ENCODE data around the gene SLC6A3.

The SLC6A3 gene

DNA sequence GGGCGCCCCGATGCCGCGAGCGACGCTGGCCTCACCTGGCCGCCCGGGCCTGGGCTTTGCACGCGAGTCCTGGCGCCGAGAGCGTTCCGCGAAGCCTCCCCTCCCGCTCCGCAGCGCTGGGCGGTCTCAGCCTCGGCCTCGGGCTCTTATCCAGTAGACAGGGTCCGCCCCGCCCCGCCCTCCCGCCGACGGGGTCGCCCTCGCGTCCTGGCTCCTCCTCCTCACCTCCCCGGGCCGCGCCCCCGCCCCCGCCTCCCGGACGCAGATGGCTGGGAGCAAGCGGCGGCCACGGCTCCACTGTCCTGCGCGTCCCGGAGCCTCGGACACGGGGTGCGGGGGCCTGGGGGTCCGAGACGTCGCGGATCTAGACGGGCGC lies at the start of gene SLC6A3:
SLC6A3 (minus strand) TSS at position 128 of the 376 bp plus-strand sequence. CDS start 2,243 bp downstream, outside the sequence.
- H3K27me3 ChIP-seq (ENCODE audit: low read depth, low read length): peaks cover 29% of the 10 kb centered on the region
- H3K36me3 ChIP-seq (ENCODE audit: control insufficient read depth in 1 of 2, insufficient read depth in 2 of 2, low read length in 2 of 2): no peaks in the 10 kb centered on the region
- peaks cover 0 to 21% of the 10 kb centered on the region in 2 donors for H3K4me1 ChIP-seq (ENCODE audit: control insufficient read depth in 1 of 2, insufficient read depth in 2 of 2, low read length in 2 of 2)
- H3K27ac ChIP-seq (ENCODE audit: low read length): no peak within 1 kb of the TSS
- peak within 1 kb of the TSS in 1 of 2 donors; percentile 34 for H3K4me3 ChIP-seq (ENCODE audit: low read depth in 1 of 2, low read length in 2 of 2)
- peaks cover 3 to 6% of the 10 kb centered on the region in 2 donors for H3K9me3 ChIP-seq (ENCODE audit: control insufficient read depth in 1 of 2, low read length in 2 of 2)

DNA sequence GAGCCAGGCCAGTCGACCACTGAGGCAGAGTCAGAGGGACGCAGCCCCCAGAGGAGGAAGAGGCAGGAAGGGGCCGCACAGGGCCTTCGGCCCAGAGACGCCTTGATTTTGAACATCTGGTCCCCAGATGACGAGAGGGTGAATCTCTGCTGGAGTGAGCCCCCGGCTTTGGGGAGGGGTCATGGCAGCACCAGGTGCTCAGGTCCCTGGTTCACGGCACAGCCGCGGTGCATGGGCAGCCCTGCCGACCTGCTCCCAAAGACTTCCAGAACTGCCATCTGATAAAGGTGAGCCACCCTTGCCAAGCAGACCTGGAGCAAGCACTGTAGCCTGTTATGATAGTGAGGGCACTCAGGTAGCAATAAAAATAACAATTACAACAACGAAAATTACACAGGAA lies 48.7 kb upstream of the SLC6A3 start:
- H3K4me1 ChIP-seq (ENCODE audit: control insufficient read depth in 1 of 2, insufficient read depth in 2 of 2, low read length in 2 of 2): peaks cover 0 to 9% of the 10 kb centered on the region in 2 donors
- no peaks in the 10 kb centered on the region for H3K9me3 ChIP-seq (ENCODE audit: control insufficient read depth in 1 of 2, low read length in 2 of 2)
- peaks cover 4 to 35% of the 10 kb centered on the region in 2 donors for H3K36me3 ChIP-seq (ENCODE audit: control insufficient read depth in 1 of 2, insufficient read depth in 2 of 2, low read length in 2 of 2)
- H3K27ac ChIP-seq (ENCODE audit: low read length): no peak overlapping the region
- H3K27me3 ChIP-seq (ENCODE audit: low read depth, low read length): no peaks in the 10 kb centered on the region
- no peak overlapping the region for H3K4me3 ChIP-seq (ENCODE audit: low read depth in 1 of 2, low read length in 2 of 2)

DNA sequence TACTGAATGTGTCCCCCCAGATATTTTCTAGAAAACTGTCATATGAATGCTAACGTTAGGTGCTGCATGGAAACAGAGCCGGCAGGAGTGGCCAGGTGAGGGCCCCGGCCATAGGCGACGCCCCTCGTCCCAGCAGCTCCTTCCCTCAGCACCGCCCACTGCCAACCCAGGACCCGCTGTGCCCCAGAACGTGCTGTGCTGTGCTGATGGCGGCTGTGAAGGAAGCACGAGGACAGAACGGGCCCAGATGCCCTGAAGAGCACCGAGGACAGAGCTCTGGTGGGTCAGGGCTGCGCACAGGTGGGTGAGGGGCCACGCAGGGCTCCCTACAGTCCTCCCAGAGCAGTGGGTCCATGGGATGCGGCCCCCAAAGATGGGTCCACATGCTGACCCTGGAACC lies 48.2 kb upstream of the SLC6A3 start:
- no peak overlapping the region for H3K4me3 ChIP-seq (ENCODE audit: low read depth in 1 of 2, low read length in 2 of 2)
- H3K9me3 ChIP-seq (ENCODE audit: control insufficient read depth in 1 of 2, low read length in 2 of 2): no peaks in the 10 kb centered on the region
- H3K27me3 ChIP-seq (ENCODE audit: low read depth, low read length): no peaks in the 10 kb centered on the region
- H3K36me3 ChIP-seq (ENCODE audit: control insufficient read depth in 1 of 2, insufficient read depth in 2 of 2, low read length in 2 of 2): peaks cover 4 to 35% of the 10 kb centered on the region in 2 donors
- no peak overlapping the region for H3K27ac ChIP-seq (ENCODE audit: low read length)
- peaks cover 0 to 9% of the 10 kb centered on the region in 2 donors for H3K4me1 ChIP-seq (ENCODE audit: control insufficient read depth in 1 of 2, insufficient read depth in 2 of 2, low read length in 2 of 2)

DNA sequence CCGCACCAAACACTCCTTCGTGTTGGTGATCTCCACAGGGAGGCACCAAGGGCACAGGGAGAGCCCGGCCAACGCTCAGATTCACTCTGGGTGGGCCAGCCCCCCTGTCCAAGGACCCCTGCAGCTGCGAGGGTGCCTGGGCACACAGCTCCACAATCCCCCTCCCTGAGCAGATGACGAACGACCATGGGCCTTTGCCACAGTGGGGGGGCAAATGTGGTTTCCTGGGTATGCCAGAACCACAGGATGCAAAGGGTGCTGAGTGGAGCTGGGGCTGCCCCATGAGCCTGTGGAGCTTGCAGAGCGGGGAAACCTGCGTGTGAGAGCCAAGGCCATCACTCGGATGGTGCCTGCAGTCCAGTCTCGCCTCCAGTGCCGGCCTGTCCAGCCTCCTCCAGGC lies 47.5 kb upstream of the SLC6A3 start:
- H3K27me3 ChIP-seq (ENCODE audit: low read depth, low read length): no peaks in the 10 kb centered on the region
- H3K9me3 ChIP-seq (ENCODE audit: control insufficient read depth in 1 of 2, low read length in 2 of 2): no peaks in the 10 kb centered on the region
- H3K27ac ChIP-seq (ENCODE audit: low read length): no peak overlapping the region
- H3K36me3 ChIP-seq (ENCODE audit: control insufficient read depth in 1 of 2, insufficient read depth in 2 of 2, low read length in 2 of 2): peaks cover 4 to 40% of the 10 kb centered on the region in 2 donors
- H3K4me1 ChIP-seq (ENCODE audit: control insufficient read depth in 1 of 2, insufficient read depth in 2 of 2, low read length in 2 of 2): peaks cover 0 to 9% of the 10 kb centered on the region in 2 donors
- no peak overlapping the region for H3K4me3 ChIP-seq (ENCODE audit: low read depth in 1 of 2, low read length in 2 of 2)

DNA sequence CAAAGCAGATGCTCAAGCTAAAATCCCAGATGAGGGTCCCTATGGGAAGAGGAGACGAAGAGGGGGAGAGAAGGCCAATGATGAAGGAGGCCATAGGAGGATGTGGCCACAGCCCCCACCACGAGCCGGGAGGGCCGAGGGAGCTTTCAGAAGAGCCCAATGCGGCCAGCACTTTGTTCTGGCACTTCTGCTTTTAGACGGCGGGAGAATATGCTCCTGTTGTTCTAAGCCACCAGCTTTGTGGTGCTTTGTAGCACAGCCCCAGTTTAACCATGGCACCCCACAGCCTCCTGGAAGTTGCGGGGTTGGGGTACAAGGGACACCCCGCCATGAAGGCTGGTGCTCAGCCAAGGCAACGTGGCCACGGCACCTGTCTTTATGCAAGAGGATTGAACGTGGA lies 45.1 kb upstream of the SLC6A3 start:
- Histone ChIP-seq H3K4me3 (ENCODE audit: low read depth in 1 of 2, low read length in 2 of 2) (no peak overlapping the region), H3K27me3 (ENCODE audit: low read depth, low read length) (no peaks in the 10 kb centered on the region), H3K36me3 (ENCODE audit: control insufficient read depth in 1 of 2, insufficient read depth in 2 of 2, low read length in 2 of 2) (peaks cover 15 to 64% of the 10 kb centered on the region in 2 donors), H3K27ac (ENCODE audit: low read length) (no peak overlapping the region), H3K4me1 (ENCODE audit: control insufficient read depth in 1 of 2, insufficient read depth in 2 of 2, low read length in 2 of 2) (no peaks in the 10 kb centered on the region), H3K9me3 (ENCODE audit: control insufficient read depth in 1 of 2, low read length in 2 of 2) (no peaks in the 10 kb centered on the region)

DNA sequence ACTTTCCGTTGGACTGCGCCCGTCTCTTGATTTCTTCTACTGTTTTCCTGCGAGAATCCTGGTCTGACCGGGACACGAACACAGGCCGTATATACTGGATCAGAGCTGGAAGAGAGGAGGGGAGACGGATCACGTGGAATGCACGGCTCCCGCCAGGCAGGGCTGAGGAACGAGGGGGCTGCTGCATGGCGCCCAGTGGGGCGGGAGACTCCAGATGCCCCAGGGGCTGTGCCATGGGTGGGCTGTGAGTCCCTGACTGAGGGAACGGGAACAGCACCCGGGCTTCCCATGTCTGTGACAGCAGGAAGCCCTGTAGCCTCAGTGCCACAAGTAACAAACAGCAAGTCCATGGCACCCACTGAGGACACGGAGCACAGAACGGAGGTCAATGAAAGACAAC lies 44.5 kb upstream of the SLC6A3 start:
- Histone ChIP-seq H3K27ac (ENCODE audit: low read length) (no peak overlapping the region), H3K36me3 (ENCODE audit: control insufficient read depth in 1 of 2, insufficient read depth in 2 of 2, low read length in 2 of 2) (peaks cover 15 to 69% of the 10 kb centered on the region in 2 donors), H3K4me3 (ENCODE audit: low read depth in 1 of 2, low read length in 2 of 2) (no peak overlapping the region), H3K4me1 (ENCODE audit: control insufficient read depth in 1 of 2, insufficient read depth in 2 of 2, low read length in 2 of 2) (no peaks in the 10 kb centered on the region), H3K27me3 (ENCODE audit: low read depth, low read length) (no peaks in the 10 kb centered on the region), H3K9me3 (ENCODE audit: control insufficient read depth in 1 of 2, low read length in 2 of 2) (no peaks in the 10 kb centered on the region)

DNA sequence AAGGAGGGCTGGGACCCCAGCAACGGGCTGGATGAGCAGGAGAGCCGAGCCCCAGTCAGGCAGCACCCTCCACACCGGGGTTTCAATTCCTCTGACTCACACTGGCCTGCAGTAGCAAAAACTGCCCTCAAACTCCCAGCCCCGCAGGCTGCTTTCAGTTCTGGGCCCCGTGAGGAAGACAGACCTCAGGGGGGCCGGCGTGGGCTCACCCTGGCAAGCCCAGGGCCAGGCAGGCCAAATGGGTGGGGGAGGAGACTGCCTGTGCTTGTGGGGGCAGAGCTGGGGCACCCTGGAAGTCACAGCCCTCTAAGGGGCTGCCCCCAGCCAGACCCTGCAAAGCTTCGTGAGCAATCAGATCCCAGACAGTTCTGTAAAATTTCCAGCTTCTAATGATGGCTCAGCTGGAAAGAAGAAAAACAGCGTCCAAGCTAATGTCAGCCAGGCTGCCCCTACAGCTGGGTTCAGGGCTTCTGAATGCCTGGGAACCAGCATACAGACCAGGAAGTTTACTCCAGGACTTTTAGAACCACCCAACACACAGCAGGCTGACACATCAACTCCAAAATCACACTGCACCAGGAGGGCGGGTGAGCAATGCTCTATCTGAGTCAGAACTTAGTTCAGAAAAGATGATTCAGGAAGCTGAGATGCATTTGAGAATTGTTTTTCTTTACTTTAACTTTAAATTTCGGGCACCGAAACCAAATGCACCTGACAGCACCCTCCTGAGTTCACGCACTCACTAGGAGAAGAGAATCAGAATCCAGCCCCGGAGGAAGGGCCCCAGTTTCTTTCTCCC lies 43.8 kb upstream of the SLC6A3 start:
- no peak overlapping the region for H3K4me3 ChIP-seq (ENCODE audit: low read depth in 1 of 2, low read length in 2 of 2)
- no peak overlapping the region for H3K27ac ChIP-seq (ENCODE audit: low read length)
- H3K9me3 ChIP-seq (ENCODE audit: control insufficient read depth in 1 of 2, low read length in 2 of 2): no peaks in the 10 kb centered on the region
- no peaks in the 10 kb centered on the region for H3K4me1 ChIP-seq (ENCODE audit: control insufficient read depth in 1 of 2, insufficient read depth in 2 of 2, low read length in 2 of 2)
- H3K36me3 ChIP-seq (ENCODE audit: control insufficient read depth in 1 of 2, insufficient read depth in 2 of 2, low read length in 2 of 2): peaks cover 15 to 68% of the 10 kb centered on the region in 2 donors
- H3K27me3 ChIP-seq (ENCODE audit: low read depth, low read length): no peaks in the 10 kb centered on the region

DNA sequence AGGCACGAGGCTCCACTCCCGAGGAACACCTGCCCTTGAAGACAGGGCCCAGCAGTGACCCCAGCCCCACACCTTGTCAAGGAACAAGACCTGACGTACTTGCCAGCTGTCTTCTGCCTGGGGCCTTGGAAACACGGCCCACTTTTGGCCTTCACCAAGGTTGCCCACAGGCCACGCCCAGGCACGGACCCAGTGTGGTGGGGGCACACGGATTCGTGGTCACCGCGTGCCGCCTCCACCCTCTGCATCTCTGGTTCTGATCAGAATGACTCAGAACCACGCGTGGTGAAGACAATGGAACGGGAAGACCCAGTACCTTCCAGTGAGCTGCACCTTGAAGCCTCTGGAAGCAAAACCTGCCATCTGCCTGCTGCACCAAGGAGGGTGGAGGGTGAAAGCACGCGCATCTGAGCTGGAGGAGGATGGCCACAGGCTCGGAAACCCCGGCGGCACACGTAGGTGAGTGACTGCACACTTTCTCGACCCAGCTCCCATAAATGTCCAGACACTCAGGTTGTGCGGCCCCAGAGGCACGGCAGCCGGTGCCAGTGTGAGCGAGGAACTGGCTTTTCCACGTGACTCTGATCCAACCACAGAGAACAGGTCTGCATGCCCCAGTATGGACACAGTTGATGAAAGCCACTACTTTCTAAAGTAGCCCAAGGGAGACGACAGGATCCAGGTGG lies 42.0 kb upstream of the SLC6A3 start:
- peaks cover 15 to 62% of the 10 kb centered on the region in 2 donors for H3K36me3 ChIP-seq (ENCODE audit: control insufficient read depth in 1 of 2, insufficient read depth in 2 of 2, low read length in 2 of 2)
- H3K4me3 ChIP-seq (ENCODE audit: low read depth in 1 of 2, low read length in 2 of 2): no peak overlapping the region
- H3K27me3 ChIP-seq (ENCODE audit: low read depth, low read length): no peaks in the 10 kb centered on the region
- H3K9me3 ChIP-seq (ENCODE audit: control insufficient read depth in 1 of 2, low read length in 2 of 2): no peaks in the 10 kb centered on the region
- no peaks in the 10 kb centered on the region for H3K4me1 ChIP-seq (ENCODE audit: control insufficient read depth in 1 of 2, insufficient read depth in 2 of 2, low read length in 2 of 2)
- H3K27ac ChIP-seq (ENCODE audit: low read length): no peak overlapping the region

DNA sequence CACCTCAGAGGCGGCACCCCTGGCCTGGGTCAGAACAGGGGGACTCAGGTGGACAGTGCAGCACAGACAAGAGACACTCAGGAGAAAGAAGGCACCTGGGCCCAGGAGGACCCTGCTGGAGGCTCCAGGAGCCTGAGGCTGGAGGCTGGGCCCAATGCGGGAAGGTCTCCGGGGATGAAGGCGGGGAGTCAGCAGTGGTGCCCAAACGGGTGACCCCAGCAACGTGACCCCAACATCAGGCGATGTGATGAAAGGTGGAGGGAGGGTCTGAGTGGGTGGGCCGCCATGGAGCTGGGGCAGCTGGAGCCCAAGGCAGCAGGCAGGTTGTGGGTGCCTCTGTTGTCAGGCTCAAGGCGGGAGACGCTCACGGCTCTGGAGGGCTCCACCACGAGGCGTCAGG lies 41.0 kb upstream of the SLC6A3 start:
- no peaks in the 10 kb centered on the region for H3K9me3 ChIP-seq (ENCODE audit: control insufficient read depth in 1 of 2, low read length in 2 of 2)
- H3K4me3 ChIP-seq (ENCODE audit: low read depth in 1 of 2, low read length in 2 of 2): no peak overlapping the region
- H3K27me3 ChIP-seq (ENCODE audit: low read depth, low read length): no peaks in the 10 kb centered on the region
- peaks cover 15 to 59% of the 10 kb centered on the region in 2 donors for H3K36me3 ChIP-seq (ENCODE audit: control insufficient read depth in 1 of 2, insufficient read depth in 2 of 2, low read length in 2 of 2)
- H3K4me1 ChIP-seq (ENCODE audit: control insufficient read depth in 1 of 2, insufficient read depth in 2 of 2, low read length in 2 of 2): no peaks in the 10 kb centered on the region
- H3K27ac ChIP-seq (ENCODE audit: low read length): no peak overlapping the region

DNA sequence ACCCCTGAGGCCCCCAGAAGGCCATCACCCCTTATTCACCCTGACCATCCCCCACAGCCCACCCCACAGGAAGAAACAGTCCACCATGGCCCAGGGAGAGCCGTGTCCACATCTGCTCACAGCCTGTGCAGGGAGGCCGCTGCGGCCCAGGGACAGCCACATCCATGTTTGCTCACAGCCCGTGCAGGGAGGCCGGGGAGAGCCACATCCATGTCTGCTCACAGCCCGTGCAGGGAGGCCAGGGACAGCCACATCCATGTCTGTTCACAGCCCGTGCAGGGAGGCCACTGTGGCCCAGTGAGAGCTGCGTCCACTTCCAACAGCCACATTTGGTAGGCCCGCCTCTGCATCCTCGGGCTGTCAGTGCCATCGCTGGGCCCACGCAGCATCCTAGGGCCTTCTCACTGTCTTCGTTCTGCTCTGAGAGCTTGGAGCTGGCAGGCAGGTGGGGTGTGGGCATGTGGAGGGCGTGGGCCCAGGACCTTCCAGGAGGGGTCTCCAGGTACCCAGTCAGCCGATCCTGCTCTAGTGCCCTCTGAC lies 40.4 kb upstream of the SLC6A3 start:
- Histone ChIP-seq H3K27ac (ENCODE audit: low read length) (no peak overlapping the region), H3K9me3 (ENCODE audit: control insufficient read depth in 1 of 2, low read length in 2 of 2) (no peaks in the 10 kb centered on the region), H3K4me1 (ENCODE audit: control insufficient read depth in 1 of 2, insufficient read depth in 2 of 2, low read length in 2 of 2) (no peaks in the 10 kb centered on the region), H3K4me3 (ENCODE audit: low read depth in 1 of 2, low read length in 2 of 2) (no peak overlapping the region), H3K36me3 (ENCODE audit: control insufficient read depth in 1 of 2, insufficient read depth in 2 of 2, low read length in 2 of 2) (peaks cover 15 to 53% of the 10 kb centered on the region in 2 donors), H3K27me3 (ENCODE audit: low read depth, low read length) (no peaks in the 10 kb centered on the region)

DNA sequence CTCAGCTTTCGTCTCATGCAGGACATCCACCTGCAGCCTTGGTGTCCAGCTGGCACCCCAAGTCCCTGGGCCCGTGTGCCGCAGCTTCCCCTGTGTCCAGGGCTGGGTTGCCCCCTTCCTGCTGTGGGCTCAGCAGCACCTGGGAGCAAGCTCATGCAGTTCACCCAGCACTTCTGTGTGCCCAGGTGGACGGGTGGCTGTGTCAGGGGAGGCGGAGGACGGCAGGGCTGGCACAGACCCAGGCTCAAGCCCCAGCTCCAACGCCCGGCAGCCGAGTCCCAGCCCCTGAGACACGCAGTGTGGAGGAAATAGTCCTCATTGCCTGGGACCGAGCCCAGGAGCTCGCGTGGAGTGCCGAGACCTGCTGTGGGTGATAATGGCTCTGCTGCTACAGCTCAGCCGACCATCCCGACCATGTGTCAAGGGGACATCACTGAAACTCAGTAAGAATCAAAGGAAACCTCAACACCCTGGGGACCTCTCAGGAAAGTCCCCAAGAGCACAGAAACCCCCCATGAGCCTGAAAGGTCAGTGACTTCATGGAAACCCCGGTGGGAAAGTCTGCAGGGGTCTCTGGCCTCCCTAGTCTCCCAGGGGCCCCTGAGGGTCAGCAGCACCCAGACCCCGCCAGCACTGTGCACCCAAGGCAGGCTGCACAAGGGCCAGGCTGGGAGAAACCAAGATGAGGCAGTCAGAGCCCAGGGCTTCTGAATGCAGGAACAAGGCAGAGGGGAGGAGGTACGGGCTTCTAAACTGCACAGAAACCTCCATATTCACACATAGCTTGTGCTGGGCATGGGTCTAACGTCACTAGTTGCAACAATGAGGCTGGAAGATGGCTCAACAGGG lies 39.7 kb upstream of the SLC6A3 start:
- H3K4me1 ChIP-seq (ENCODE audit: control insufficient read depth in 1 of 2, insufficient read depth in 2 of 2, low read length in 2 of 2): no peaks in the 10 kb centered on the region
- no peak overlapping the region for H3K27ac ChIP-seq (ENCODE audit: low read length)
- peaks cover 15 to 46% of the 10 kb centered on the region in 2 donors for H3K36me3 ChIP-seq (ENCODE audit: control insufficient read depth in 1 of 2, insufficient read depth in 2 of 2, low read length in 2 of 2)
- no peaks in the 10 kb centered on the region for H3K9me3 ChIP-seq (ENCODE audit: control insufficient read depth in 1 of 2, low read length in 2 of 2)
- no peak overlapping the region for H3K4me3 ChIP-seq (ENCODE audit: low read depth in 1 of 2, low read length in 2 of 2)
- H3K27me3 ChIP-seq (ENCODE audit: low read depth, low read length): no peaks in the 10 kb centered on the region
